OCI-M2 (cell line): ENCODE results near the gene LRRTM4.
A peak's percentile ranks its signal among the peaks of the same experiment; 100 is the strongest.

Source experiments
- DNase-seq: peaks from one replicate; lab custom pipeline; 2025; ENCODE audit not compliant: unreplicated experiment; lab: John Stamatoyannopoulos, UW

The LRRTM4 gene

GRCh38 chr2:77521931-77522470 is at the start of gene LRRTM4:
LRRTM4 (minus strand) TSS chr2:77522376.
- DNase-seq = no peak

- no peak for DNase-seq
Measured at GRCh38 chr2:77571545-77571944, 49.4 kb upstream of the LRRTM4 start.

DNA sequence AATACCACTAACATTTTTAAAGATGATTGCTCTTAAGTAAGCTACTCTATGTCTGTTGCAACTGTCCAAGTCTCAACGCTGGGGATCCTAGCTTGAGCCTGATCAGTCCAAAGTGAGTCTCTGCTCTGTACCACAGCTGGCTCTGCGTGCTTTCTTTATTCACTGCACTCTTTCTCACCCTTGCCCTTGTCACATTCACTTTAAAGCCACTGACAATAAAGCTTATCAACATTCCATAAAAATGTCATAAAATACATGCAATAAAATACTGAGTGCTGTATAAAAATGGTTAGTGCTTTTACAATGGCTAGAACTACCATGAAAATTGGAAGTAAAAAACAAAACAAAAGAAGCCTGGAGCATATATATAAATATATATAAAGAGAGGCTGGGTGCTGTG is 45.5 kb upstream of the LRRTM4 start:
- no peak for DNase-seq

- no peak for DNase-seq
Measured at GRCh38 chr2:77566582-77566981, 44.4 kb upstream of the LRRTM4 start.

DNA sequence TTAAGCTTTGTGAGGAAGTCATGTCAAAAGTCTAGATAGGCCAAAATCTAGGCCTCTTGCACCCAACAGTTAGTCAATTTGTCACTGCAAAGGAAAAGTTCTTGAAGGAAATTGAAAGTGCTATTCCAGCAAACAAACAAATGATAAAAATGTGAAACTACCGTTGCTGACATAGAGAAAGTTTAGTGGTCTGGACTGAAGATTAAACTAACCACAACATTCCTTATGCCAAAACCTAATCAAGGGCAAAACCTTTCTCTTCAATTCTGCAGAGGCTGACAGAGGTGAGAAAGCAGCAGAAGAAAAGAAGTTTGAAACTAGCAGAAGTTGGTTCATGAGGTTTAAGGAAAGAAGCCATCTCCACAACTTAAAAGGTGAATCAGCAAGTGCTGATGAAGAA is 44.0 kb upstream of the LRRTM4 start:
- DNase-seq = no peak

DNA sequence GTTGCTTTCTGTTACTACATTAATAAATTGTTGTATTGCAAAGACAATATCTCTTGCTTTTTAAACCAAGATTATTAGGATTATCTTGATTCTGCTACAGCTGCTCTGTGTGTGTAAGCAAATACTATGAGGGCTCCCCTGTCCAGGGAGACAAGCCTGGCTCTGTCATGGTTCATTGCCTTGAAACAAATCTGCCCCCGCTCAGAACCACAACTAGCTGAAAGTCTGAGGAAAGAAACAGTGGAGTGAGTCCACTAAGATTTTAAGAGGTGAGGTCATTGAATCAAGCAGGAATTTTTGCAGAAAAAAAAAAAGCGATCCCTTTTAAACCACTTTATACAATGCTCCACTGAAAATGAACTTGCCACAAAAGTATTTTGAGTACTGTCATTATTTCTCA is 30.8 kb upstream of the LRRTM4 start:
- no peak for DNase-seq

GRCh38 chr2:77538031-77538430 is 15.9 kb upstream of the LRRTM4 start:
- DNase-seq = no peak

DNA sequence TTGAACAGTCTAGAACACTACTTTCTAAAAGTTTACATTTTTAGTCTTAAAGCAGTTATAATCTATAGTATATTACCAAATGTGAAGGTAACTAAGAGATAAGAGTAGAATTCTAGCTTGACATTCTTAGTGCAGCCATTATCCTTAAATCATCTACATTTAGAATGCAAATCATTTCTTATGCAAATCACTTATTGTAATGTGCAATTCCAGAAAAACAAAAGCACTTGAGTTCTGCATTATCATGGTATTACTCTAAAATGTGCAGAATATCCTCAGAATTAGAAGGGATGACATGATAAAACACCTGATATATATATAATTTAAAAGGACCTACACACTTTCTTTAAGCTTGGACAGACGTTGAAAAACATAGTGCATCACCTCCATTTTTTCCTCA is 712 bp upstream of the LRRTM4 start:
- DNase-seq = no peak

DNA sequence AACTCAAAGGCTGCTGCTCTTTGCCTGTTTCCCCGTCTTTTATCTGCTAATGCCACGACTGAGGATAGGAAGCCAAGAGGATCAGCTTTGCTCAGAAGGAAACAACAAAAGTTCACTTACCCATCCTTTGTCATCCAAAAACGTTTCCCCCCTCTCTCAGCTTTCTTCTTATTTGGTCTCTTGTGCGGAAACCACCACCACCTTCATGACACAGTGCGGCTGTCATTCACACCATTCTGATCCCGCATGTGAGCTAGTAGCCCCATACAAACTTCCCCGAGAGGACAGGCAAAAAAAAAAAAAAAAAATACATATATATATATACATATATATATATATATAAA is 656 bp downstream of the LRRTM4 start:
- no peak for DNase-seq

DNA sequence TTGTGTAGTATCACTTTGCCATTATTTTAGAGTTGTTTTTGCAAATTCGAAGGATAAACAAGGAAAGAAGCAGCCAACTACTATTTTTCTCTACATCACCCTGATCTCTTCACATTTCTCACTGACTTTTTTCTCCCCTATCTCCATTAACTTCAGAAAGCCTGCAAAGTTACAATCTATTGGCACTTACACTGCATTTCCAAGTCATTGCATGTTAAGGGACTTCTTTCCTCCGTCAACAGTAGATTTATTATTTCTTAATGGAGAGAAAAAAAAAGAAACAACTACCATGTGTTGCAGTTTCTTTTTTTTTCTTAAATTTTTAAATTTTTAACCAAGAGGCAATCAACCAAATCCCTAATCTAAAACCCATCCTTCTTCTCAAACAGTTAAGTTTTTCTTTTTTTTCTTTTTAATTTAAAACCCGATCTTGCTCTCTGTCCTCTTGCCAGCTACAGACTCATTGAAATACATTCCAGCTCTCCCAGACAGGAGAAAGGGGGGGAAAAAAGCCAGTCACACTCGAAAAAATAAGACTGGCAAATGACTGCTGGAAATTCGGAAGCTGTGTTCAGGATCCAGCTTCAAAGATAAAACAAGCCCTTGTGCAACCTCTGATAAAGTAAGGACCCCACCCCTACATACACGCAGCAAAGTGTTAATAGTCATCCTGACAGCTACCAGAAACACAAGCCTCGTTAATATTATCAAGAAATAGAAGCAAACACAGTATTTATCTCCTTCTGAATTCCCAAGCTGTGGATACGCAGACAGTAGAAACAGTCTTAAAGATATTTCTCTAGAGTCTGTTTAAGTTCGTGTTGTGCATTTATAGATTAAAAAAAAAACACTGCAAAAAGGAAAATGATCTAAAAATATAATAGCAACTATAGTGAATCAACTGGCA is 1.3 kb downstream of the LRRTM4 start:
- DNase-seq = no peak

GRCh38 chr2:77519888-77520506 is 2.2 kb downstream of the LRRTM4 start:
- DNase-seq = no peak

DNA sequence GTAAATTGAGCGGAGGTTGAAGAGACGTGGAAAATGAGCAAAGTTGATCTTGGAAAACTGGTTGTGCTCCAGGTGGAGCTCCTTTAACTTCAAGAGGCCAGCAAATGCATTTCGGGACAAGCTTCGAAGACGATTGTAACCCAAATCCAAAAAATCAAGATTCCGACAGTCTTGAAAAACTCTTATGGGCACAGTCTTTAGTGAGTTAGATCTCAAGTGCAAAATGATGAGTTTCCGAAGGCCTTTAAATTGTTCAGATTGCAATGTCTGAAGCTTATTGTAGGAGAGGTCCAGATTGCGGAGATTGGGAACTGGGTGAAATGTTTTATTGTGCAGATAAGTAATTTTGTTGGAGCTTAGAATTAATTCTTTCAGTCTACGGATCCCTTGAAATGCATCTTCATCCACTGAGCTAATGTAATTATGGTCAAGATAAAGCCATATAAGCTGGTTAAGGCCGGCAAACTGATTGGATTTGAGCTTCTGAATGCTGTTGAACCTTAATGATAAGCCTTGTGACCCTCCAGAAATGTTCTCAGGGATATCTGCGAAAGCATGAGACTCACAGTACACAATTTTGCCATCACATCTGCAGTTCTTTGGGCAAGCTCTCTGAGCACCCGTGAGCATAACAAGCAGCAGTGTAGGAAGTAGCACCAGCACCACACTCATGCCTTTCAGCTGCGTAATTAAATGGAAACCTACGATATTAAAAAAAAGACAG is 2.9 kb downstream of the LRRTM4 start:
- DNase-seq = no peak

DNA sequence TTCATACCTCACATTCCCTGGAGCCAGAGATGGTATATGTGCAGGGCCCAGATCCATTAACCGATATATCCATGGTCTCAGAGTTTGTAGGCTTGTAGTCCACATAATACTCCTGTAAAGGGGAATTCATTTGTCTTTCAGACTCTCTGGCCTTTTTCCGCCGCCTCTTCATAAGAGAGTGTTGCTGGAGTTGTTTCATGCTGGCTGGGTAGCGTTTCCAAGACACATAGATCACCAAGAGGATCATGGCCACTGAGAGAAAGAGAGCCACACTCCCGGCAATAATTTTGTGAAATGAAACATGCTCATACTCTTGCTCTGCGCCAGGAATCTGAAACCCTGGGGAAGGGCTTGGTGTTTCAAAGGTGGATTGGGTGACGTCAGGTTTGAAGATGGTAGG is 3.9 kb downstream of the LRRTM4 start:
- DNase-seq = no peak

GRCh38 chr2:77513191-77513590 is 9.0 kb downstream of the LRRTM4 start:
- no peak for DNase-seq

DNA sequence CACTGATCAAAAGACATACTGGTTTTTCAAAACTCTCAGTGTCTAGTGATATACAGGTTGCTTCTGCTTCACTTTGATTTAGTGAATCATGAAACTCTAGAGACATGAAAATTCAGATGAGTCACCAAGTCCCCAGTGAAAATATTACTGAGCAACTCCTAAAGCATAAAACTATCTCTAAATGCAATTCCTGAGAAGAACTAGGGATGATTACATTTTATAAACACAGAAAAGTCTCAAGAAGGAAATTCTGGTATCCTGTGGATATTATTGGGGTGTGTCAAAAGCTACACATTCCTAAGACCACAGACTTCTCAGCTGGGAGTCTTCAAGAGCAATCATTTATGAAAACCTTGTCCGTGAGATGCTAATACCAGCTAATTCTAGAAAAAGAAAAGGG is 9.7 kb downstream of the LRRTM4 start:
- no peak for DNase-seq

DNA sequence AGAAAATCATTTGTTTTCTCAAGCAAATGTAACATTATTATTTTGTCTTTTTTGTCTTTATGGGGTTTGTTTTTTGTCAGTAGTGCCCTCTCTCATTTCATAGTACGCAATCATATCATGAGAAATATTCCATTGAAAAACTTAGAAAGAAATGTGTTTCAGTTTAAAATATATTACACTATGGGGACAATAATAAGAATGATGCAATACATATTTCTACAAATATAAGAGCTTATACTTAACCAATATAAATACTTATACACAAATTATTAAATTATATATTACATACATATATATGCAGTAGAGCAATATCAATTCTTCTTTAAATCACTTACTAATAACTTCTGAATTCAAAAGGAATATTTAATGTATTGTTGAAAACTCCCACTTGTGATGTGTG is 13.7 kb downstream of the LRRTM4 start:
- DNase-seq = no peak

- no peak for DNase-seq
Measured at GRCh38 chr2:77507657-77508056, 14.5 kb downstream of the LRRTM4 start.

- no peak for DNase-seq
Measured at GRCh38 chr2:77488141-77488540, 34.0 kb downstream of the LRRTM4 start.

DNA sequence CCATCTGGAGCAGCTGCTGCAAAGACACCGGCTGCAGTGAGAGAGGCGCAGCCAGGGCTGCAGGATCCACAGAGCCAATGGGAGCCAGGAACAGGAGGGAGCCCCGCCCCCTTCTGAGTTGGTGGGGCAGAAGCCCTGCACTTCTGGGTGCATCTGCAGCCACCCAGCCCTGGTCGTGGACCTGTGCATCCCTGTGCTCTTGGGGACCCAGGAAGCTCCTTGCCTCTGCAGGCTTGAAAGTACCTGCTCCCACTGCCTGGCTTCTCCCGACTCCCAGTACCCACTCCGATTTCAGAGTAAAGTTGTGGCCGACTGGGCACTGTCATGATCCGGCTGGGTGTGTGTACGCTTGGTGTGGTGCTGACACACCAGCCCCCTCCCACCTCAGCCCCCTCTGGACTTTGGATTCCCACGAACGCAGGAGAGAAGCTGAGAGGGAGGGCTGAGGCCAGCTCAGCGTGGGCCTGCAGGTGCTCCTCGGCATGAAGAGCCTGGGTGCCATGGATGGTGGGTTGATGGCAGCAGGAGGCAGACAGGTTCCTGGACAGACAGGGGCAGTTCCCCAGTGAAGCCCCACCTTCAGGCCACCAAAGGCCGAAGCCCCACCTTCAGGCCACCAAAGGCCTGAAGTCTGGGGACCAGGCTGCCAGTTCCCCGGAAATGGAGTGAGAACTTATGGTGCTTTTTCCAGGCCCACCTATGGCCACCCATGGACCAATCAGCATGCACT is 34.9 kb downstream of the LRRTM4 start:
- DNase-seq = no peak

- peak; percentile 10 for DNase-seq
Measured at GRCh38 chr2:77484026-77484425, 38.1 kb downstream of the LRRTM4 start.

- DNase-seq = no peak
Measured at GRCh38 chr2:77479895-77480294, 42.3 kb downstream of the LRRTM4 start.
